GM08714 (cell line): ENCODE data around the gene CCDC91.
"Not testable (repeated sequence)": the region's sequence is repeated elsewhere in the genome, so short reads cannot be mapped to it uniquely, and the experiment has no call there.

ENCODE experiments used
- H3K4me3 ChIP-seq: fragments of 200-500 bp; sonication (Bioruptor generic); 2 replicates; pipeline ENCODE4 v1.5.1; 2014; ENCODE audit warnings: mild to moderate bottlenecking, low read length, inconsistent platforms
- ZNF274 ChIP-seq: IDR thresholded peaks from 2 replicates; pipeline ENCODE4 v1.6.1; 2012; ENCODE audit warnings: mild to moderate bottlenecking, low read depth, low read length

CCDC91 gene

DNA sequence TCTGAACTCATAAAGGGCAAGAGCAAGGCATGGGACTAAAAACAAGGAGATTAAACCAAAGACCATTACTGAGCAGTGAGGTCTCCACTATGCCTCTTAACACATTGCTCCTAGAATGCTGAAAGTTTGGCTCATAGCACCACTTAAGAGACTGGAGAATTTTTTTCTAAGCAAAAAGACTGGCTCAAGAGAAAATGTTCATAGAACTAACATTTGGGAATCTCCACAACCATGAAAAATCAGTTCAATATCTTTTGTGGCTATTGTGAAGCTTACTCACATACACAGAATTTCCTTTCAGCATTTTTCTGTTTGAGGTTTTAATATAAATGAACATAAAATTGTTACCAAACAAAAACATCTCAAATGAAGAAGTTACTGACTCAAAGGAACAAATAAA, 255.8 kb downstream of the CCDC91 start:
- TF ChIP-seq ZNF274: no peak
- no peak overlapping the region for H3K4me3 ChIP-seq

DNA sequence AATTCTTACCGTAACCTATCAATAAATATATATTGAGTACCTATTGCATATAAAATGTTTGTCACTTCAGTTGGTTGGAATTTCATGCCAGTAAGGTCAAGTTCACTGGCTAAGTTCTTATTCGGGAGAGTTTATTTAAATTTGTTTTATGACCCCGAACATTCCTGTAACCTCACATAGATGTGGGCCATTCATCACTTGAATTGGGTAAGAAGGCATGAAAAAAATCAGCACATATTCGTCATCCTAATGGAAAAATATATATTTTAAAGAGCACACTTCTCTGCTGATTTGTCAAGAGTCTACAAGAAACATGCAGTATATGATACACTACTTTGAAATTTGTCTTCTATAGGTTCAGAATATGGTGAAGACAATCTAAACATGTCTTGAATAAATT, 263.4 kb downstream of the CCDC91 start:
- no peak for TF ChIP-seq ZNF274
- no peak overlapping the region for H3K4me3 ChIP-seq

DNA sequence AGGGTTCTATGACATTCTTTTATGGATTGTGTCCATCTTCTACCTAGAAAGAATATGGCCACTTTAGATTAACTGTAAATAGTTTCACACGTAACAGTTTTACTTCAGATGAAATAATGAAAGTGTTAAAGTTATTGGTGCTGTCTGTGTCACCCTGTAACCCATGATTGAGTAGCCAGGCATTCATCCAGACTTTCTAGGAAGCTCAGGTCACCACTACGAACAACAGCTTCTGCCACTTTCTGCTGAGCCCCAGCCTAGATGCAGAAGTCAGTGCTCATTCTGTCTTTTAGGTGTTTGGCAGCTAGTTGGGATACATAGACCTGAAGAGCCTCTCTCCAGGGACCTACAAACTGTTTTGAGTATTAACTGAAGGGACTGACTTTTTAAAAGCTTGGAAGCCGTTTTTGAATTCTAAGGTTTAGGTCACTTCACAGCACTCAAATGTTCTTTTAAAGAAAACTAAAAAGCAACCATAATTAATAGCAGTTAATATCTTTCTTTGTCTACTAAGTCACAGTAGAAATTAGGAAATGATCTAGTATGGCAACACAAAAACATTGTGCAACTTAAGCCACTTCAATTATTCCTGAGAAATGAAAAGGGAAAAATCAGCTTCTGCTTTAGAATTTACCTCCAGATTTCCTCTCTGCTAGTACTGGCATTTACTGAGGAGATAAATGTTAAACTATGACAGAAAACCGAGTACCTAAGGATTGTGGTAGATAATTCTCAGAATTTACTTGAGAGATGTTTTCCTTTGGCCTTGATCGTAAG, 266.9 kb downstream of the CCDC91 start:
- TF ChIP-seq ZNF274: no peak
- no peak overlapping the region for H3K4me3 ChIP-seq

DNA sequence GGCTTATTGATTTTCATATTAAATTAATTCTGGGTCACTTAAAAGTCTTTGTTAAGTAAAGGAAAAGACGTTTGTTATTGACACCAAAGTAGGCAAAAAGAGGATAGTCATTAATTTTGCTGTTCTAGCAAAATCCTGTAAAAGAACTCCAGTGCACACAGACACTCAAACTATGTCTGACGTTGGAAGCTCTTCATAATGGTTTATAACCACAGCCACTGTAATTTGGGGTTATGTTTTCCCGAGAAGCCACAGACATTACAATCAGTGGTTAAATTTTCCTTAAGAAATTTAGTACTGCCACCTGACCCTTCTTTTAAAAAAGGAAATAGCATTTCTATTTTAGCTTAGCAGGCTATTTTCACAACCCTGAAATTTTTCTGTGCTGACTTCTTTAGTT, 267.5 kb downstream of the CCDC91 start:
- TF ChIP-seq ZNF274: no peak
- no peak overlapping the region for H3K4me3 ChIP-seq

DNA sequence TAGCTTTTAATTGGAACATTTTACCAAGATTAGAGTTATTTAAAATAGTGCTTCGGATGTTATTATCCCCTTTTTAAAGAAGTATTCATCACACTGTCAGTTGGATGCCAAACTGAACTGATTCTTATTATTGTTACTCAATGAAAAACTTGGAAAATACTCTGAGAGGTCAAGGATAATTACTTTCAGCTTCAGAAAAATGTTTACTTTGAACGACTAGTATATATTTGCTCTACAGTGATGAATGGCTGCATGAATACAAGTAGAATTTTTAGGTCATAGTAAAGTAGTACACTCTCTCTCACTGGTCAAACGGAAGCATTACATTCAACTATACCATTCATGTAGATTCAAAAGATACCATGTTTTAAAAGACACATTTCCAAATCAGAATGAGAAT, 269.2 kb downstream of the CCDC91 start:
- no peak overlapping the region for H3K4me3 ChIP-seq
- TF ChIP-seq ZNF274: no peak

DNA sequence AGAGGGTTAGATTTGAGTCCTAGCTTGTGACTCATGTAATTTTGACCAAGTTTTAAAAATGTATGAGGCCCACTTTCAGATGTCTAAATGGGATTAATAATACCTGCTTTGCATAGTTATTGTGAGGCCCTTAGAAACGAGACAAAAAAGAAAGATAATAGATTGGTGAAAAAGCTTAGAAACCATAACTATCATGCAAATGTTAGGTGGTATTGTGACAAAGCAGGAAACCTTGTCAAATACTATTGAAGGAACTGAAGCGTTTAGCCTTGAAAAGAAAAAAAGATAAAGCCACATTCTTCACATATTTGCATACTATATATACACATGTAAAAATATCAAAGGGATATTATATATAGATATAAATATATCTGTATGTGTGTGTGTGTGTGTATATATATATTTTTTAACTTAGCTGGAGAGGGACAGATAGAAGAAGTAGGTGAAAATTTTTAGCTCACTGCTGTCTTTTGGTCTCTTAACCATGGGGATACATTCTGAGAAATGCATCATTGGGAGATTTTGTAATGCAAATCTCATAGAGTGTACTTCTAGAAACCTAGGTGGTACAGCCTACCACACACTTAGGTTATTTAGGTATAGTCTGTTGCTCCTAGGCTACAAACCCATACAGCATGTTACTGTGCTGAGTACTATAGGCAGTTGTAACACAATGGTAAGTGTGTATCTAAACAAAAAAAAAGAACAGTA, 270.3 kb downstream of the CCDC91 start:
- TF ChIP-seq ZNF274: no peak

DNA sequence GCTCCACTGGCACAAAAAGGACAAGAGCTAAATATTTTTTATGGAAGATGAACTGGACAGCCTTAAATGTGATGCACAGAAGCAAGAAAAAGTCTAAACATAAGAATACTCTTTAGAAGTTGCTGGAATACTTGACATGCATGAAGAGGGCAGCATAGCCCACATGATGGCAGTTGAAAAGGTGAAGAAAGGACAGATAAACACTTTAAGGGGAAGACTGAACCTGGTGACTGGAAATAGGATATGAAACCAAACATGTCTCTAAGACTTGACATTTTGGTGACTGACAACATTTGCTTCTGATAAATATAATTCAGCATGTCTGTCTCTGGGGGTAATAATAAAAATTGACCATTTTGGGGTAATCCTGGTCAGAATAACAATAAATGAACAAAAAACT, 273.1 kb downstream of the CCDC91 start:
- H3K4me3 ChIP-seq: no peak overlapping the region
- TF ChIP-seq ZNF274: no peak

More for the DNA sequence above, 270.3 kb downstream of the CCDC91 start:
- H3K4me3 ChIP-seq: no peak overlapping the region

DNA sequence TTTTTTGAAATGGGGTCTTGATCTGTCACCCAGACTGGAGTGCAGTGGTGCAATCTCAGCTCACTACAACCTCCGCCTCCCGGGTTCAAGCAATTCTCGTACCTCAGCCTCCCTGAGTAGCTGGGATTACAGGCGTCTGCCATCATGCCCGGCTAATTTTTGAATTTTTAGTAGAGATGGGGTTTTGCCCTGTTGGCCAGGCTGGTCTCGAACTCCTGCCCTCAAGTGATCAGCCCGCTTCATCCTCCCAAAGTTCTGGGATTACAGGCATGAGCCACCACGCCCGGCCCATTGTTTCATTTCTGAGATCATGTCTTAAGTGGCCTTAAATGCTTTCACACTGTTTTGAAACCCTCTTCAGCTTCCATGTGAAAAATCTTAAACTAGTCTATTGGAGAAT, 281.5 kb downstream of the CCDC91 start:
- not testable (repeated sequence) for H3K4me3 ChIP-seq

DNA sequence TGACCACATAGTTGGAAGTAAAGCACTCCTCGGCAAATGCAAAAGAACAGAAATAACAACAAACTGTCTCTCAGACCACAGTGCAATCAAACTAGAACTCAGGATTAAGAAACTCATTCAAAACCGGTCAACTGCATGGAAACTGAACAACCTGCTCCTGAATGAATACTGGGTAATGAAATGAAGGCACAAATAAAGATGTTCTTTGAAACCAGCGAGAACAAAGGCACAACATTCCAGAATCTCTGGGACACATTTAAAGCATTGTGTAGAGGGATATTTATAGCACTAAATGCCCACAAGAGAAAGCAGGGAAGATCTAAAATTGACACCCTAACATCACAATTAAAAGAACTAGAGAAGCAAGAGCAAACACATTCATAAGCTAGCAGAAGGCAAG, 285.9 kb downstream of the CCDC91 start:
- H3K4me3 ChIP-seq: not testable (repeated sequence)

DNA sequence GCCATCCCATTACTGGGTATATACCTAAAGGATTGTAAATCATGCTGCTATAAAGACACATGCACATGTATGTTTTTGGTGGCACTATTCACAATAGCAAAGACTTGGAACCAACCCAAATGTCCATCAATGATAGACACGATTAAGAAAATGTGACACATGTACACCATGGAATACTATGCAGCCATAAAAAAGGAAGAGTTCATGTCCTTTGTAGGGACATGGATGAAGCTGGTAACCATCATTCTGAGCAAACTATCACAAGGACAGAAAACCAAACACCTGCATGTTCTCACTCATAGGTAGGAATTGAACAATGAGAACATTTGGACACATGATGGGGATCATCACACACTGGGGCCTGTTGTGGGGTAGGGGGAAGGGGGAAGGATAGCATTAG, 288.8 kb downstream of the CCDC91 start:
- not testable (repeated sequence) for H3K4me3 ChIP-seq

DNA sequence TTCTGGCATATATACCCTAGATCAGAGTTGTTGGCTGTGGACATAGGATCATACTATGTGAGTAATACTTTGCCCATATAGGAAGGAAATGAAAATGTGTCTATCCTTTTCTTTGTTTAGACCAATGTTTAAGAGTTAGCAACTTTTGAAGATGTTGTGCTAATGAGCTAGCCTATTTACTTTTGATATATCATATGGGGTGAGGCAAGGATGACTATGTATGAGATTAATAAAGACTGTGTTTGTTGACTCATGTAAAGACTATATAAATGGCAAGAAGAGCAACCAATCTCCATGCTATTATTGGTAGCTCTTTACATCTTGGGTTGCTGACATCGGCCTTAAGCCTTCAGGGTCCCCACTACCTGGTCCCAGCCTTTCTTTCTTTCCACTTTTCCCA, 289.4 kb downstream of the CCDC91 start:
- H3K4me3 ChIP-seq: no peak overlapping the region
- TF ChIP-seq ZNF274: no peak

DNA sequence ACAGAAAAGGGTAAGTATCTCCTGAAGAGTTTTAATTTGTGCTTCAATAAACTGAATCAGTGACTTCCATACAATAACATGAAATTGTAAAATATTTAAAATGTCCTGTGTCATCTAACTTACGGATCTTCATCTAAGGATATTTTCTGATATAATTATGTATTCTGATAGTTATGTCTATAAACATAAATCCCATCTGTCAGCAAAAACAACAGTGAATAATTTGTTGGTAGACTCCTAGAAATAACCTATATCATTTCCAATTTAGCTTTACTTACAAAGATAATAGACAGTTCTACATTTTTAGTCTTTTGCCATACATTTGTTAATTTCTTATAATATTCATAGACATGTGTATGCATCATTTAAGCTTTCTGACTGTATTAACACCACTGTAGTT, 293.9 kb downstream of the CCDC91 start:
- H3K4me3 ChIP-seq: no peak overlapping the region
- no peak for TF ChIP-seq ZNF274

DNA sequence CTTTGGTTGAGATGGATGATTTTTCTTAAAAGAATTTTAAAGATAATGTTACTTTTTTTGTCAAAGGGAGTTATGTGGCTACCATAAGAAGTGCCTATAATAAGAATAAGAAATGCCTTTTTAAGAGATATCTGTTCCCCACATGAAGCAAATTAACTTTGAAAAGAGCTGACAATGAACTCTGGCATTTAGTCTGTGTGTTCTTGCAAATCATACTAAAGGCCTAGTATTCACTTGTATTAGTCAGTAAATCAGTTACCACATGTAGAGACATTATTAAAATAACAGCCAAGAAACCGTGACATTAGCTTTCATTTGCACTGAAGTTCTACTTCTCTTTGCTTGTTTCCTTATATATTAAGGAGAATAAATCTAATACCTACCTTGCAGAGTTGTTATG, 296.3 kb downstream of the CCDC91 start:
- H3K4me3 ChIP-seq: no peak overlapping the region
- TF ChIP-seq ZNF274: no peak

DNA sequence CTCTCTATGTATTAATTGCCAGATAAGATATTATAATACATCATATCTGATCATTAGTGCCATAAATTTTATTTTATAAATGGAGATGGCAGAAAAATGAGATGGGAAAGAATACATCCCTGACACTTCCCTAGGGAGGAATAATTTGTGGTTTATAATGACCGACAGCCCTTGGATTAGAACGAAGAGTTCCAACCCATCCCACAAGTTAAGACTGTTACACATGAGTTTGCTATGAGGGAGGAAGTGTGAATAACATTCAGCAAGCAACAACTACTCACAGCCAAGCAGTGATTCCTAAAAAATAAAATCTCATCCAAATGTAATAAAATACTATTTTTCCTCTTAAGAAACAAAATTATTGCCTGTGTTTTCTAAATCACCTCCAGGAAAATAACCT, 299.0 kb downstream of the CCDC91 start:
- H3K4me3 ChIP-seq: no peak overlapping the region
- no peak for TF ChIP-seq ZNF274

DNA sequence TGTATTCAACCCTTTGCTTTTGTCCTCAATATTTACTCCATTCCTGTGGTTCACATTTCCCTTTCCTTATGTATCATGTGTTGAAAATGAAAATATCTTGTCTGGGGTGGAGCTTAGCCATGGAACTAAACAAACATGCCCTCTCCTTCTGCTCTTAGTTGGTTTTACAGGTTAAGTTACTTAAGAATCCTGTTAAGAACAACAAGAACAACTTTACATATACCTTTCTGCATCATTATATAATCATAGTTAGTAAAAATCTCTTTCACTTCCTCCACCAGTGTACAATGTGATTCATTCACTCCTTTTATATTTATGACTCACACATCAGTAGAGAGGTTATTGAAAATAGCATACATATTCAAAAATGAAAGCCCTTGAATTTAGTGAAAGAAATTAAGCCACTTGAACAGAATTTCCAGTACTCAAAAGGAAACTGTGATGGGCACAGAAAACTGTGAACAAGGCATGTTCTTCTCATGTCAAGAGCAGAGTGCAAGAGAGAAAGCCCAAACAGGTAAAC, 307.7 kb downstream of the CCDC91 start:
- H3K4me3 ChIP-seq: no peak overlapping the region
- no peak for TF ChIP-seq ZNF274
